H1 (cell line): ENCODE results near the gene ZSCAN5A. TPM values are rescaled to one million over a fixed set of nuclear protein-coding genes. Genes with fewer than 3 reads are reported as not detected.

Experiments
- CTCF ChIA-PET: fragments of 300-600 bp; sonication (Branson Sonifier 250); formaldehyde crosslinking; loops from one replicate; lab custom pipeline; 2021; ENCODE audit not compliant: partially characterized antibody; lab: Charles Lee
- POLR2A ChIA-PET: fragments of 300-600 bp; sonication (Branson Sonifier 250); formaldehyde crosslinking; loops from one replicate; lab custom pipeline; 2021; ENCODE audit warnings: inconsistent platforms; ENCODE audit not compliant: partially characterized antibody; lab: Charles Lee
- DNase-seq, 2 experiments: peaks; one replicate each; pipeline versions ENCODE4 v3.0.0 to v3.0.0-alpha.2; 2010 to 2022; ENCODE audit warnings: low spot score in 2 of 2, low read depth in 1 of 2, mixed read lengths in 1 of 2
- FAIRE-seq: peaks from 2 replicates; lab custom pipeline; 2011; peaks lifted over from hg19 to GRCh38; lab: Jason Lieb, UNC
- H2AFZ ChIP-seq: 2 replicates; pipeline ENCODE4 v1.8.1; 2012; ENCODE audit warnings: low read length, inconsistent platforms
- H2AK5ac ChIP-seq: 2 replicates; pipeline ENCODE4 v1.6.1; 2013; ENCODE audit warnings: low read depth, low read length
- H2BK120ac ChIP-seq: replicated peaks from 2 replicates; pipeline ENCODE3; 2013; ENCODE audit warnings: low read depth, low read length, inconsistent platforms
- H2BK12ac ChIP-seq: 2 replicates; pipeline ENCODE4 v1.6.1; 2013; ENCODE audit warnings: low read depth, low read length
- H2BK15ac ChIP-seq: 2 replicates; pipeline ENCODE4 v1.6.1; 2013; ENCODE audit warnings: low read length
- H2BK20ac ChIP-seq: 2 replicates; pipeline ENCODE4 v1.6.1; 2013; ENCODE audit warnings: low read length
- H2BK5ac ChIP-seq: 2 replicates; pipeline ENCODE4 v1.6.1; 2013; ENCODE audit warnings: low read depth, low read length
- H3K14ac ChIP-seq: 2 replicates; pipeline ENCODE4 v1.6.1; 2013; ENCODE audit warnings: inconsistent platforms; ENCODE audit not compliant: insufficient read length
- H3K18ac ChIP-seq: 2 replicates; pipeline ENCODE4 v1.6.1; 2013; ENCODE audit warnings: low read length; ENCODE audit errors: extremely low read depth
- H3K23ac ChIP-seq: 2 replicates; pipeline ENCODE4 v1.6.1; 2013; ENCODE audit warnings: inconsistent platforms; ENCODE audit not compliant: insufficient read length
- H3K23me2 ChIP-seq: 2 replicates; pipeline ENCODE4 v1.6.1; 2013; ENCODE audit warnings: low read depth, low read length
- H3K27ac ChIP-seq: 2 replicates; pipeline ENCODE4 v1.6.1; 2011; ENCODE audit warnings: low read depth, low read length, inconsistent platforms
- H3K27me3 ChIP-seq, 4 experiments: replicated peaks in 1 of 4; 1 replicate in 1 of 4; 2 replicates in 3 of 4; pipeline versions ENCODE4 v1.6.1 to v1.8.1; 2011 to 2013; ENCODE audit warnings: low read length in 3 of 4, mild to moderate bottlenecking in 3 of 4, inconsistent platforms in 2 of 4, mixed read lengths in 2 of 4, moderate library complexity in 1 of 4; ENCODE audit not compliant: control insufficient read depth in 3 of 4, insufficient read depth in 3 of 4; ENCODE audit errors: extremely low read depth in 1 of 4
- H3K36me3 ChIP-seq, 4 experiments: 2 replicates each; pipeline versions ENCODE4 v1.6.1 to v1.8.1; 2011 to 2013; ENCODE audit warnings: mild to moderate bottlenecking in 4 of 4, low read length in 3 of 4, moderate library complexity in 2 of 4, control low read depth in 1 of 4, inconsistent platforms in 1 of 4; ENCODE audit not compliant: insufficient read depth in 4 of 4, control insufficient read depth in 2 of 4
- H3K4ac ChIP-seq: replicated peaks from 2 replicates; pipeline ENCODE3; 2013; ENCODE audit warnings: low read length, low read depth, mixed read lengths, inconsistent platforms; ENCODE audit not compliant: insufficient read length
- H3K4me1 ChIP-seq, 4 experiments: replicated peaks in 1 of 4; 1 replicate in 1 of 4; 2 replicates in 3 of 4; pipeline versions ENCODE4 v1.6.1 to v1.8.1; 2011 to 2013; ENCODE audit warnings: low read length in 3 of 4, inconsistent platforms in 2 of 4, mixed read lengths in 1 of 4; ENCODE audit not compliant: insufficient read depth in 4 of 4, control insufficient read depth in 3 of 4
- H3K4me2 ChIP-seq, 2 experiments: 2 replicates each; pipeline versions ENCODE4 v1.6.1 to v1.8.1; 2011 to 2013; ENCODE audit warnings: low read depth in 2 of 2, low read length in 2 of 2, control low read depth in 1 of 2, inconsistent platforms in 1 of 2, mild to moderate bottlenecking in 1 of 2; ENCODE audit not compliant: insufficient read depth in 1 of 2
- H3K4me3 ChIP-seq, 4 experiments: fragments of 200-600, 300-600 bp in 1 of 4; sonication (generic), shearing (Covaris generic), sonication (Bioruptor Twin) in 1 of 4; 2 replicates each; pipeline versions ENCODE4 v1.5.1 to v1.8.1; 2011 to 2016; ENCODE audit warnings: low read length in 4 of 4, low read depth in 3 of 4, control low read depth in 2 of 4, inconsistent platforms in 2 of 4, mild to moderate bottlenecking in 2 of 4, mixed read lengths in 1 of 4, moderate library complexity in 1 of 4; ENCODE audit not compliant: insufficient read depth in 2 of 4; ENCODE audit errors: extremely low read depth in 1 of 4
- H3K56ac ChIP-seq: replicated peaks from 2 replicates; pipeline ENCODE3; 2013; ENCODE audit warnings: low read depth, mild to moderate bottlenecking, mixed read lengths, low read length, inconsistent platforms; ENCODE audit not compliant: insufficient read length
- H3K79me1 ChIP-seq: 2 replicates; pipeline ENCODE4 v1.6.1; 2013; ENCODE audit warnings: low read depth, low read length, control low read depth
- H3K79me2 ChIP-seq, 2 experiments: 2 replicates each; pipeline versions ENCODE4 v1.6.1 to v1.8.1; 2012 to 2013; ENCODE audit warnings: low read length in 2 of 2, mild to moderate bottlenecking in 2 of 2, inconsistent platforms in 1 of 2; ENCODE audit not compliant: insufficient read depth in 2 of 2, control insufficient read depth in 1 of 2
- H3K9ac ChIP-seq, 4 experiments: replicated peaks in 1 of 4; 1 replicate in 1 of 4; 2 replicates in 3 of 4; pipeline versions ENCODE4 v1.6.1 to v1.8.1; 2011 to 2013; ENCODE audit warnings: low read depth in 3 of 4, low read length in 3 of 4, control low read depth in 2 of 4, mild to moderate bottlenecking in 2 of 4, moderate library complexity in 2 of 4, inconsistent platforms in 1 of 4; ENCODE audit errors: extremely low read depth in 1 of 4
- H3K9me3 ChIP-seq, 2 experiments: 2 replicates each; pipeline versions ENCODE4 v1.6.1 to v1.8.1; 2012 to 2013; ENCODE audit warnings: mild to moderate bottlenecking in 2 of 2, moderate library complexity in 2 of 2, control low read depth in 1 of 2, inconsistent platforms in 1 of 2, low read depth in 1 of 2, low read length in 1 of 2, mixed read lengths in 1 of 2; ENCODE audit not compliant: insufficient read depth in 2 of 2
- H4K20me1 ChIP-seq, 2 experiments: replicated peaks in 1 of 2; 2 replicates each; pipeline versions ENCODE3 to v1.8.1; 2011 to 2013; ENCODE audit warnings: inconsistent platforms in 2 of 2, low read length in 2 of 2, mild to moderate bottlenecking in 1 of 2; ENCODE audit not compliant: insufficient read depth in 2 of 2, control insufficient read depth in 1 of 2
- H4K5ac ChIP-seq: 2 replicates; pipeline ENCODE4 v1.6.1; 2013; ENCODE audit warnings: low read length, low read depth, mixed read lengths, inconsistent platforms; ENCODE audit not compliant: insufficient read length
- H4K8ac ChIP-seq: 2 replicates; pipeline ENCODE4 v1.8.0; 2013; ENCODE audit warnings: mild to moderate bottlenecking, moderate library complexity, low read length, inconsistent platforms; ENCODE audit not compliant: insufficient read depth; ENCODE audit errors: extremely low read depth
- H4K91ac ChIP-seq: replicated peaks from 2 replicates; pipeline ENCODE3; 2013; ENCODE audit warnings: low read length, mixed read lengths, inconsistent platforms; ENCODE audit not compliant: insufficient read length
- BRCA1 ChIP-seq: IDR thresholded peaks from 2 replicates; pipeline ENCODE4 v1.6.1; 2012; ENCODE audit warnings: low read depth, low read length, improper control_type of control experiment
- CBX8 ChIP-seq: fragments of 300-800, 300-1000 bp; sonication (generic); IDR thresholded peaks from 2 replicates; pipeline ENCODE4 v1.7.1; 2016; ENCODE audit warnings: low read depth, low read length, borderline replicate concordance
- E2F6 ChIP-seq: IDR thresholded peaks from 2 replicates; pipeline ENCODE4 v1.6.1; 2012; ENCODE audit warnings: inconsistent platforms
- HDAC2 ChIP-seq, 2 experiments: fragments of 300-600 bp in 1 of 2; sonication (generic) in 1 of 2; IDR thresholded peaks; 2 replicates each; pipeline ENCODE4 v1.6.1; 2011 to 2012; ENCODE audit warnings: low read depth in 2 of 2, low read length in 2 of 2, mild to moderate bottlenecking in 2 of 2, moderate library complexity in 2 of 2, borderline replicate concordance in 1 of 2, inconsistent platforms in 1 of 2
- NANOG ChIP-seq: IDR thresholded peaks from 2 replicates; pipeline ENCODE4 v1.6.1; 2011; ENCODE audit warnings: low read length, low read depth, mild to moderate bottlenecking, inconsistent platforms; ENCODE audit not compliant: insufficient read depth, poor library complexity, severe bottlenecking
- PHF8 ChIP-seq: fragments of 200-600 bp; sonication (generic); conservative IDR thresholded peaks from 2 replicates; pipeline ENCODE4 v1.7.1; 2012; ENCODE audit warnings: low read depth, mild to moderate bottlenecking, inconsistent platforms, low read length, moderate library complexity
- RFX5 ChIP-seq: IDR thresholded peaks from 2 replicates; pipeline ENCODE4 v1.6.1; 2011; ENCODE audit warnings: low read depth, low read length, improper control_type of control experiment, borderline replicate concordance
- SIN3A ChIP-seq, 2 experiments: IDR thresholded peaks in 1 of 2; conservative IDR thresholded peaks in 1 of 2; 2 replicates each; pipeline ENCODE4 v1.6.1; 2011 to 2012; ENCODE audit warnings: low read length in 2 of 2, improper control_type of control experiment in 1 of 2, low read depth in 1 of 2, mild to moderate bottlenecking in 1 of 2
- SIX5 ChIP-seq: IDR thresholded peaks from 2 replicates; pipeline ENCODE4 v1.6.1; 2011; ENCODE audit warnings: mild to moderate bottlenecking, low read depth, low read length
- SRF ChIP-seq: IDR thresholded peaks from 2 replicates; pipeline ENCODE4 v1.6.1; 2011; ENCODE audit warnings: mild to moderate bottlenecking, low read depth, low read length, moderate library complexity
- WGBS, 2 experiments: shearing (Covaris generic) in 1 of 2; methylation state at CpG; one replicate each; pipeline versions ENCODE4 v1.1.6 to v1.1.7; 2013 to 2015; ENCODE audit warnings: low lambda C conversion rate in 2 of 2, mixed read lengths in 2 of 2, inconsistent platforms in 1 of 2, low coverage in 1 of 2, missing lambda C conversion rate in 1 of 2; ENCODE audit not compliant: insufficient replicate concordance in 2 of 2, insufficient coverage in 1 of 2, insufficient read length in 1 of 2; ENCODE audit errors: extremely low coverage in 1 of 2, missing lambda C conversion rate in 1 of 2; 5-methylcytosine and 5-hydroxymethylcytosine counted together
- polyA plus RNA-seq, 7 experiments: library from polyadenylated mRNA; depleted of rRNA in 3 of 7; stranded (reverse) in 5 of 7; unstranded in 2 of 7; fragments of >200 nt in 5 of 7; fragments of 200-250 nt in 2 of 7; gene quantifications; 1 replicate in 5 of 7; 2 replicates in 1 of 7; 4 replicates in 1 of 7; pipeline versions ENCODE4 v1.2.1 to v1.2.3, GENCODE V29; 2011 to 2013; ENCODE audit warnings: missing spikeins in 2 of 7, mixed read lengths in 2 of 7
- total RNA-seq: library from RNA; stranded (reverse); fragmentation: NEBNext Ultra II Directional; extraction: Animal tissue kit (Norgen Biotek cat#: 25700); gene quantifications from 2 replicates; pipeline ENCODE4 v1.2.1, GENCODE V29; 2021

ZSCAN5A gene
- total and polyA plus RNA-seq, 2 of the 8 experiments (the other 6 are each of a cell fraction or from before 2014, with no cell fraction given) = 8.6 to 11.0 TPM

- H3K23me2 ChIP-seq = no peaks in the 10 kb centered on the region
- FAIRE-seq = no peak
- H3K4me3 ChIP-seq = no peak overlapping the region
- H2BK12ac ChIP-seq = no peak overlapping the region; the same call in 1 of the 2 replicates
- no peak overlapping the region for H3K4ac ChIP-seq
- peaks cover 0 to 3% (median 1%) of the 10 kb centered on the region in 4 experiments; a peak in 3 of 7 replicates for H3K4me1 ChIP-seq
- no peak overlapping the region for H3K9ac ChIP-seq
- H3K56ac ChIP-seq = no peak overlapping the region
- H3K14ac ChIP-seq = no peak overlapping the region
- no peak overlapping the region for H3K4me2 ChIP-seq
- peak; percentile 70 to 97 for DNase-seq
- no peak overlapping the region; the same call in 1 of the 2 replicates for H2BK15ac ChIP-seq
- WGBS, 2 experiments = 69% methylated on average over 7 of the region's 11 CpGs; no CpG with 5 or more reads in 1 of the 2 experiments
- no peak overlapping the region for H2AK5ac ChIP-seq
- H3K27me3 ChIP-seq = no peaks in the 10 kb centered on the region
- no peak overlapping the region for H3K18ac ChIP-seq
- H4K91ac ChIP-seq = no peak overlapping the region
- H3K36me3 ChIP-seq = no peaks in the 10 kb centered on the region
- H2BK5ac ChIP-seq = no peak overlapping the region
- H3K23ac ChIP-seq = no peak overlapping the region
- H2AFZ ChIP-seq = no peak overlapping the region
- no peak overlapping the region; the same call in 1 of the 2 replicates for H4K8ac ChIP-seq
- ChIA-PET POLR2A (interaction anchor here (0.5 to 0.8 kb wide), 2 partner anchors 58 to 155 kb away, joined by 3 read pairs; no protein-coding TSS in a partner anchor), CTCF (interaction anchor here (0.5 to 2.9 kb wide), 70 partner anchors 8 to 1411 kb away, joined by 3 to 30 read pairs (median 4); partner anchors contain the start of genes EDDM13 and ZNF264)
- H2BK120ac ChIP-seq = no peak overlapping the region
- H3K79me2 ChIP-seq = no peaks in the 10 kb centered on the region
- H3K79me1 ChIP-seq = no peaks in the 10 kb centered on the region; the same call in 1 of the 2 replicates
- no peak overlapping the region for H2BK20ac ChIP-seq
- no peak overlapping the region for H3K27ac ChIP-seq
- no peak overlapping the region for H4K5ac ChIP-seq
- peaks cover 2% of the 10 kb centered on the region in 2 experiments for H4K20me1 ChIP-seq
- H3K9me3 ChIP-seq = 0 out of 4 replicates have a peak, but pooled peaks cover 0 to 3% of the 10 kb centered on the region in 2 experiments
- TF ChIP-seq RFX5 (no peak), PHF8 (no peak), SIN3A (conservative IDR thresholded peaks at IDR 0.05 in 1 of 2, IDR thresholded peaks at IDR 0.05 in 1 of 2; ENCODE audit: low read depth in 1 of 2, low read length in 2 of 2) (no peak), HDAC2 (IDR thresholded peaks at IDR 0.05; ENCODE audit: borderline replicate concordance in 1 of 2, low read depth in 2 of 2, low read length in 2 of 2) (no peak), E2F6 (no peak), SIX5 (no peak), CBX8 (no peak), SRF (0 out of 2 replicates have a peak, but pooled peaks have one; percentile 18), BRCA1 (no peak), NANOG (peak; percentile 43)
These were observed 5.0 kb downstream of the ZSCAN5A start for GRCh38 chr19:56309511-56310185.
